Adipocyte (in vitro differentiated cells): Measurements from ENCODE around the gene NR2F6.

Experiments
- DNase-seq: peaks from one replicate; pipeline ENCODE4 v3.0.0-alpha.2; 2015; ENCODE audit warnings: low read depth
- H3K27me3 ChIP-seq: replicated peaks from 2 replicates; pipeline ENCODE4 v1.7.0; 2013; ENCODE audit warnings: mild to moderate bottlenecking, low read length, moderate library complexity; ENCODE audit not compliant: control insufficient read depth, insufficient read depth
- H3K36me3 ChIP-seq: 2 replicates; pipeline ENCODE4 v1.7.0; 2013; ENCODE audit warnings: low read length, mild to moderate bottlenecking, moderate library complexity; ENCODE audit not compliant: control insufficient read depth, insufficient read depth, severe bottlenecking
- H3K4me1 ChIP-seq: 2 replicates; pipeline ENCODE4 v1.7.0; 2013; ENCODE audit warnings: mild to moderate bottlenecking, low read length, moderate library complexity; ENCODE audit not compliant: control insufficient read depth, insufficient read depth
- H3K4me3 ChIP-seq: 2 replicates; pipeline ENCODE4 v1.7.0; 2013; ENCODE audit warnings: mild to moderate bottlenecking, low read length, moderate library complexity
- H3K9ac ChIP-seq: 2 replicates; pipeline ENCODE4 v1.7.0; 2013; ENCODE audit warnings: mild to moderate bottlenecking, low read length, moderate library complexity
- H3K9me3 ChIP-seq: 2 replicates; pipeline ENCODE4 v1.7.0; 2013; ENCODE audit warnings: mild to moderate bottlenecking, low read length, moderate library complexity; ENCODE audit not compliant: control insufficient read depth

Gene NR2F6

DNA sequence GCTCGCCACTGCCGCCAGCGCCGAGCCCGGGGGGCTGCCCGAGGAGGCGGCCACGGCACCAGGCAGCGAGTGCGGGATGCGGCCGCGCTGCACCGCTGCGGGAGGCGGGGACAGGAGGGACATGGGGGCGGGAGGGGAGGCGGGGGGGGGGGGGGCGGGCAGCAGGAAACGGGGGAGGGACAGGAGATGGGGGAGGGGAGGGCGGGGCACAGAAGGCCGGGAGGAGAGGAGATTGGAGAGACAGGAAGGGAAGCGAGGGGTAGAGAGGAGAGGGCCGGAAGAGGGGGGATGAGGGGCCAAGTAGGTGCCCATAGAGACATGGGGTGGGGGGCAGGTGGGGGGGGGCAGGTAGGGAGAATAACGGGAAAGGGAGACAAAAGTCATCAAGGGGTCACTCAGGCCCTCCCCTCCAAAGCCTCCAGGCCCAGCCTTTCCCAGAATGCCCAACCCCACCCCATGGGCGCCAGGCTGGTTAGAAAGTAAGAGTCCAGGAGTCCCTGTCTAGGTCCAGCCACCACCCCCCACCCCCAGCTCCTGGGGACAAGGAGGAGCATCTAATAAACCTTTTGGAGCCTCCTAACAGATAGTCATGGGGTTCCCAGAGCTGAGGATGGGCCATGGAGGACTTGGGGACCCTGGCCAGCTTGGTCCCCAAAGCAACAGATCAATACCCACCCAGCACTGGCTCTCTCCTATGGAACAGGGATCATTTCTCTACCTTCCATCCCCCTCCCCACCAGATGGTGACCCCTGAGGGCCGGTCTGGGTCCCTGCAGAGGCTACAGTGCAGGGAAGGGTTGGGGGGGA is 9.5 kb downstream of the NR2F6 start:
- Histone ChIP-seq H3K9ac (peak overlapping the region; percentile 56), H3K36me3 (peaks cover 57% of the 10 kb centered on the region), H3K4me1 (peaks cover 15% of the 10 kb centered on the region), H3K27me3 (no peaks in the 10 kb centered on the region), H3K9me3 (no peaks in the 10 kb centered on the region), H3K4me3 (peak overlapping the region; percentile 68)
- DNase-seq: no peak

DNA sequence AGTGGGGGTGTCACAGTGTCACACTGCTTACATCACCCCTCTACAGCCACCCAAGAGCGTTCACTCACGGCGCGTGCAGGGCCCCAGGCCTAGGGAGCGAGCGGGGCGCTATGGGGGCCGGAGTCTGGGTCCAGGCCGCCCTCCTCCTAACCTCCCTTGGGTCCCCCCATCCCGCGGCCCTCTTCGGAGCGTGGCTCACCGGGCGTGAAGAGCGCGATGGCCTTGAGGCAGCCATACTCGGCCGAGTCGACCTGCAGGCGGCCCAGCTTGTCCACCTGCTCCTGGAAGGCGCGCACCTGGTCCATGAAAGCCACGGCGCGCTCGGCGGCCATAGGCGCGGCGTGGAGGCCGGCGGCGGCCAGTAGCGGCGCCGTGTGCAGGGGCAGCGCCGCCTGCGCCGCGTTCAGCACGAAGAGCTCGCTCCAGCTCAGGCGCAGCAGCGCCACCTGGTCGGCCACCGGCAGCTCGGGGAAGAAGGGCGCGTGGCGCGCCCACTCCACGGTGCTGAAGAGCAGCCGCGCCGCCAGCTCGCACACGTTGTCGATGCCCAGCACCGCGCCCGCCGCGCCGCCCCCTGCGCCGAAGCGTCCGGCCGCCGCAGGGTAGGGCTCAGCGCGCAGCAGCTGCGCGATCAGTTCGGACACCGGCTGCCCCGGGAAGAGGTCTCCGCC is 10.3 kb downstream of the NR2F6 start:
- Histone ChIP-seq H3K9me3 (no peaks in the 10 kb centered on the region), H3K9ac (peak overlapping the region; percentile 56), H3K36me3 (peaks cover 57% of the 10 kb centered on the region), H3K27me3 (no peaks in the 10 kb centered on the region), H3K4me1 (peaks cover 12% of the 10 kb centered on the region), H3K4me3 (peak overlapping the region; percentile 68)
- DNase-seq: peak; percentile 84

DNA sequence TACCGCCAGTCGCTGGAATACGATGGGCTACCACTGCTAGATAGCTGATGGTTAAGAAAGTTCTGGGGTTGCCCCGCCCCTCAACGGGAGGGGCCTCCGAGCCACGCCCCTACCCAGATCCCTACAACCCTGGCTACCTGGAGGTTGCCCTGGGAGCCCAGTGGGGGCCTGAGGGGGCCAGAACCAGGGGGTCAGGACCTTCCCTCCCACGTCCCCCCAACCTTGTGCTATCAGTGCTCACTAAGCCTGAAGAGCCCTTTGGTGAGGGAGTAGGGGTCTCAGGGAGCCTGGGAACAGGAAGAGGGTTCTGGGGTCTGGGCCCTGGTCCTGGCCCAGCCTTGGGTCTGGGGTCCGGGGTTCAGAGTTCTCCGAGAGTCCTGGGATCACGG is 10.8 kb downstream of the NR2F6 start:
- H3K4me3 ChIP-seq: peak overlapping the region; percentile 68
- peaks cover 57% of the 10 kb centered on the region for H3K36me3 ChIP-seq
- no peaks in the 10 kb centered on the region for H3K27me3 ChIP-seq
- DNase-seq: peak; percentile 64
- H3K9me3 ChIP-seq: no peaks in the 10 kb centered on the region
- peaks cover 7% of the 10 kb centered on the region for H3K4me1 ChIP-seq
- peak overlapping the region; percentile 56 for H3K9ac ChIP-seq

DNA sequence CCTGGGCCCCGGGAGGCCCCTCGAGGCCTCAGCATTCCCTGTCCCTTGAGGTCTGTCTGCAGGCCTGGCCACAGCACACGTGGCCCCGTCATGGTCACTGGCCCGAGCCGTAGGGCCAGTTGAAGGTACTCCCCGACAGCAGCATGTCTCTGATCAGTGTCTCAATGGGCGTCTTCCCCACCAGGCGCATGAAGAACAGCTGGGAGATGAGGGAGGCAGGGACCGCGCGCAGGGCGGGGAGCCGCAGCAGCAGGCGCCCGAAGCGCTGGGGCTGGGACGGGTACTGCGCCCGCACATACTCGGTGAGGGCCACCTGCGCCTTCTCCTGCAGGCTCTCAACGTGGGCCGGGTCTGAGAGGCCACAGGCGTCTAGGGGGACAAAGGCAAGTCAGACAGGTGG is 13.5 kb downstream of the NR2F6 start:
- Histone ChIP-seq H3K9me3 (no peaks in the 10 kb centered on the region), H3K27me3 (no peaks in the 10 kb centered on the region), H3K4me3 (no peak overlapping the region), H3K4me1 (peaks cover 6% of the 10 kb centered on the region), H3K9ac (no peak overlapping the region), H3K36me3 (peaks cover 41% of the 10 kb centered on the region)
- no peak for DNase-seq

DNA sequence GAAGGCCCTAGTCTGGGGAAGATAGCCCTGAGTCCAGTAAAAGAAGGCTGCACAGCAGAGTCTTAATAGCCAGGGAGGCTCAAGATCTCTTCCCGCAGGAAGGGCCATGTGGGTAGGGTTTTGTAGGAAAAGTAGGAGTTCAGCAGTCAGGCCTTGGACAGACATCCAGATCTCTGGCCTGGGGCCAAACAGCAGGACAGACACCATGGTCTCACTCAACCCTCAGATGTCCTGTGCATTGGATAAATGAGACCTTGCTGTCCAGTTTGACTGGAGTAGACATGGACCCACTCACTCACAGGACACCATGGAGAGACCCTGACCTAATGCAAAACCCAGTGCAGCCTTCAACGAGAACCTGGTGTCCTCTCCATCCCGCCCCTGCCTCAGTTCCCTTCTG is 15.8 kb downstream of the NR2F6 start:
- Histone ChIP-seq H3K36me3 (peaks cover 36% of the 10 kb centered on the region), H3K9me3 (no peaks in the 10 kb centered on the region), H3K4me1 (peaks cover 4% of the 10 kb centered on the region), H3K27me3 (no peaks in the 10 kb centered on the region), H3K4me3 (no peak overlapping the region), H3K9ac (no peak overlapping the region)
- no peak for DNase-seq

DNA sequence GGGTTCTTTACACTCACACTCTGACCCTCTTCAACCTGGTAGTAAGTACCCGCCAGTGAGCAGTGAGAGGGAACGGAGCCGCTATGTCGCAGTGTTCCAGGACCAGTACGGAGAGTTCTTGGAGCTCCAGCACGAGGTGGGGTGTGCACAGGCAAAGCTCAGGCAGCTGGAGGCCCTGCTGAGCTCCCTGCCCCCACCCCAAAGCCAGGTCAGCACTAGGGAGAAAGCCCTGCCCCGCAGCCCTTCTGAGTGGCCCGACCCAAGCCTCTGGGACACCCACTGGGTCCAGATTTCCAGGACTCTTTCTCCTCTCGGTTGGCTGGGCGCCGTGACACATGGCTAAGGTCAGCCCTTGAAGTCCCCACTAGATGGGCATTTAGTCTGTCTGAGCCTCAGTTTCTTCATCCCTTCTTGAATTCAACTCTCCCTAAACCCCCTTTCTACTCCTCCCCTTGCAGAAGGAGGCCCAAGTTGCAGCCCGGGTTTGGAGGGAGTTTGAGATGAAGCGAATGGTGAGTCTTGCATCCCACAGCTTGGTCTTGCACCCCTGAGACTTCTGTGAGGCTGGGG is 17.8 kb downstream of the NR2F6 start:
- Histone ChIP-seq H3K4me1 (peaks cover 4% of the 10 kb centered on the region), H3K27me3 (no peaks in the 10 kb centered on the region), H3K36me3 (peaks cover 23% of the 10 kb centered on the region), H3K9me3 (no peaks in the 10 kb centered on the region), H3K4me3 (no peak overlapping the region), H3K9ac (no peak overlapping the region)
- no peak for DNase-seq

DNA sequence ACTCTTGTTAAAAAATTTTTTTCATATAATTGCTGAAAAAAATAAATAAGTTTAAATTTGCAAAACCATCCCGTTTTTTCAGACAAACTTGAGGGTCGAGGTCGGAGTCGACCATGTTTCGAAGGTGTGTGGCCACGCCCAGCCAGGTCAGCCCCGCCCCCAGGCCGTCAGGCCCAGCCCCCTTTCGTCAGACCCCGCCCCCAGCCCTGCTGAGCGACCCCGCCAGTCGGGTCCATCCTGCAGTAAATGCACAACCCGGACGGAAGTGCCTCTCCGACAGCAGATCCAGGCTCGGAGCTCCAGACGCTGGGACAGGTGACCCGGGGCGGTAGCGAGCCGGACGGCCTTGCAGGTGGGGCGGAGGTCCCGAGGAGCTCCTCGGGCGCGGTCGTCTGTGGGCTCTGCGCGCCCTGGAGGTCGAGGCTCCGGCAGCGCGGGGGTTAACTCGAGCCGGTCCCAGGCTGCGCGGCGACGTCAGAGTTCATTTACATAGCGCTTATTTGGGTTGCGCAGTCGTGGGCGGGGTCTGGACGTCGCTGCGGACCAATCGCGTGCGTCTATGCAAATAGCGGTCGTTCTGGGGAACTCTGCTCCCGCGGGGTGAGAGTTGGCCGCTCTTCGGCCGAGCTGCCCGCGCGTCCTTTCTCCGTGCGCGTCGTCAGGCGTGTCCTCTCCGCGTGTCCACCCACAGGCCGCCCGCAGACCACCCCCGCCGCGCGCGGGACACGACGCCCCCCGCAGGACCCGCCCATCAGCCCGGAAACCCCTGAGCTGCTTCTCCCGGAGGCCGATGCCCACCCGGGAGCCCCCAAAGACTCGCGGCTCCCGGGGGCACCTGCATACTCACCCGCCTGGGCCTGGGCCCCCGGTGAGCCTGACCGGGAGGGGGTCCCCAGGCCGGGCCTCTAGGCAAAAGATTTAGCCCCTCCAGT is 19.5 kb downstream of the NR2F6 start, which contains the start of gene OCEL1:
Gene OCEL1 (plus strand): TSS at position 225 of the 932 bp plus-strand sequence. CDS start 22 bp downstream, at position 247.
- peak; percentile 99 for DNase-seq
- peak within 1 kb of the TSS; percentile 88 for H3K4me3 ChIP-seq
- peaks cover 4% of the 10 kb centered on the region for H3K4me1 ChIP-seq

DNA sequence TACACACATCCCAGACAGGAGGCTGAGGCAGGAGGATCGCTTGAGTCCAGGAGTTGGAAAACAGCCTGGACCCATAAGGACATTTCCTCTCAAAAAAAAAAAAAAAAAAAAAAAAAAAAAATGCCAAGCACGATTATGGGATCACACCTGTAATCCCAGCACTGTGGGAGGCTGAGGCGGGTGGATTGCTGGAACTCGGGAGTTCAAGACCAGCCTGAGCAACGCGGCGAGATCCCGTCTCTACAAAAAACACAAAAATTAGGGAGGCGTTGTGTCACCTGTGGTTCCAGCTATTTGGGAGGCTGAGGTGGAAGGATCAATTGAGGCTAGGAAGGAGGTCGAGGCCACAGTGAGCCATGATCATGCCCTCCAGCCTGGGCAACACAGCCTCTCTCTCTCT is 20.7 kb downstream of the NR2F6 start:
- DNase-seq: no peak
- H3K9ac ChIP-seq: no peak overlapping the region
- H3K9me3 ChIP-seq: no peaks in the 10 kb centered on the region
- no peaks in the 10 kb centered on the region for H3K27me3 ChIP-seq
- H3K4me1 ChIP-seq: peaks cover 9% of the 10 kb centered on the region
- no peak overlapping the region for H3K4me3 ChIP-seq
- peaks cover 1% of the 10 kb centered on the region for H3K36me3 ChIP-seq

More for the DNA sequence above, 19.5 kb downstream of the NR2F6 start, which contains the start of gene OCEL1:
- H3K9me3 ChIP-seq: no peaks in the 10 kb centered on the region
- H3K27me3 ChIP-seq: no peaks in the 10 kb centered on the region
- H3K9ac ChIP-seq: peak within 1 kb of the TSS; percentile 85
- peaks cover 9% of the 10 kb centered on the region for H3K36me3 ChIP-seq

DNA sequence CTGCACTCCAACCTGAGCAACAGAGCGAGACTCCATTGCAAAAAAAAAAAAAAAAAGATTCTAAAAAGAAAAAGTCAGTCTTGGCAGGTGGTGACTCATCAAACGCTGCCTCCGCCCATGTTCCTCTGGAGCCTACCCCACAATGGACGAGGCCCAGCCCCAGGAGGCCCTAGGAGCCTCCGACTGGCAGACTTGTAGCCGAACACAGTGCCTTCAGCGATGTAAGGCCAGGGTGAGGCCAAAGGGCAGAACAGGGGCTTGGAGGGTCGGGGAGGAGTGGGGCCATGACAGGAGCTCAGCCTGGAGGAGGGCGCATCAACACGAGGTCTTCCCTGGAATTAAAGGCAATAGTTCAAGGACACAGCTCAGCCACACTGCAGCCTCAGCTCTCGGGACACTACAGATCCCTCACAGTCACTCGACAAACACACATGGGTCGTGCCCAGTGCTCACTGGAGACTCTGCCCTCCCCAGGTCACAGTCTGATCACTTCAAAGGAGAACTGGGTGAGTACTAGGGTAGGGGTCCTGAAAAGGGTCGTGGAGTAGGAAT is 25.4 kb downstream of the NR2F6 start:
- H3K9me3 ChIP-seq: no peaks in the 10 kb centered on the region
- peak overlapping the region; percentile 63 for H3K9ac ChIP-seq
- peaks cover 15% of the 10 kb centered on the region for H3K4me1 ChIP-seq
- H3K36me3 ChIP-seq: peaks cover 19% of the 10 kb centered on the region
- no peak overlapping the region for H3K4me3 ChIP-seq
- peak; percentile 64 for DNase-seq
- H3K27me3 ChIP-seq: no peaks in the 10 kb centered on the region

DNA sequence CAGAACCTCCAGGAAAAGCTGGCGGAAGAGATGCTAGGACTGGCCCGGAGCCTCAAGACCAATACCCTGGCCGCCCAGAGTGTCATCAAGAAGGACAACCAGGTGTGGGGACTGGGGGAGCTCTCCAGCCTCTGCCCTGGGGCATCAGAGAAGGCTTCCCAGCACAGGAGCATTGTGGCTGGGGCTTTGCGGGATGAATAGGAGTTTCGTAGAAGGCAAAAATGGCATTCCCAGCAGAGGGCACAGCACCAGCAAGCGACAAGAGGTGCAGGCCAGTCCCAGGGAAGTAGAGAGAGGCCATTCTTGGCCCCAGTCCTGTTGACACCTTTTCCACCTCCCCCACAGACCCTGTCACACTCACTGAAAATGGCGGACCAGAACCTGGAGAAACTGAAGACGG is 26.4 kb downstream of the NR2F6 start:
- peaks cover 19% of the 10 kb centered on the region for H3K36me3 ChIP-seq
- H3K4me1 ChIP-seq: peaks cover 22% of the 10 kb centered on the region
- no peaks in the 10 kb centered on the region for H3K9me3 ChIP-seq
- H3K9ac ChIP-seq: no peak overlapping the region
- no peak for DNase-seq
- H3K4me3 ChIP-seq: no peak overlapping the region
- no peaks in the 10 kb centered on the region for H3K27me3 ChIP-seq
